ENCODE data around the gene SMIM14.

DNA sequence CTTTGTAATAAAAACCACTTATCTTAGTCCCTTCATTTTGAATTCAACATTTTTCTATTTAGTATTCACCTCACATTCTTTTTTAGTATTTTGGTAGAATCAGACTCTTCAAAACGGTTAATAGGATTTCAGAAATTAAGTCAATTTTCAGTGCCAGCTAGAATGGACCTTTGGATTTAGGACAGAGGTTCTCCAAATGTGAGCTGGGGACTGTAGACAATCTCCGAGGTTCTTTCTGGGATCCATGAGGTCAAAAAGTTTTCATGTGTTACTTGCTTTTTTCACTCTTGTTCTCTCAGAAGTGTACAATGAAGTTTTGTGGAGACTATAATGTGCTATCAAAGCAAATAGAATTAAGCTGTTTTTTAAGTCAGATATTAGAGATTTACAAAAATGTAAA is 109.1 kb downstream of the SMIM14 start:
- TF ChIP-seq CTCF (IDR thresholded peaks at IDR 0.05) (no peak), POLR2A (IDR thresholded peaks at IDR 0.05) (no peak)
